HS-27A (cell line): ENCODE data around the gene GNA15.
"Not testable (repeated sequence)": the region's sequence is repeated elsewhere in the genome, so short reads cannot be mapped to it uniquely, and the experiment has no call there.

Experiments used
- DNase-seq: peaks from one replicate; pipeline ENCODE4 v3.0.0-alpha.2; 2012; ENCODE audit warnings: low read depth, missing footprints

Gene GNA15

DNA sequence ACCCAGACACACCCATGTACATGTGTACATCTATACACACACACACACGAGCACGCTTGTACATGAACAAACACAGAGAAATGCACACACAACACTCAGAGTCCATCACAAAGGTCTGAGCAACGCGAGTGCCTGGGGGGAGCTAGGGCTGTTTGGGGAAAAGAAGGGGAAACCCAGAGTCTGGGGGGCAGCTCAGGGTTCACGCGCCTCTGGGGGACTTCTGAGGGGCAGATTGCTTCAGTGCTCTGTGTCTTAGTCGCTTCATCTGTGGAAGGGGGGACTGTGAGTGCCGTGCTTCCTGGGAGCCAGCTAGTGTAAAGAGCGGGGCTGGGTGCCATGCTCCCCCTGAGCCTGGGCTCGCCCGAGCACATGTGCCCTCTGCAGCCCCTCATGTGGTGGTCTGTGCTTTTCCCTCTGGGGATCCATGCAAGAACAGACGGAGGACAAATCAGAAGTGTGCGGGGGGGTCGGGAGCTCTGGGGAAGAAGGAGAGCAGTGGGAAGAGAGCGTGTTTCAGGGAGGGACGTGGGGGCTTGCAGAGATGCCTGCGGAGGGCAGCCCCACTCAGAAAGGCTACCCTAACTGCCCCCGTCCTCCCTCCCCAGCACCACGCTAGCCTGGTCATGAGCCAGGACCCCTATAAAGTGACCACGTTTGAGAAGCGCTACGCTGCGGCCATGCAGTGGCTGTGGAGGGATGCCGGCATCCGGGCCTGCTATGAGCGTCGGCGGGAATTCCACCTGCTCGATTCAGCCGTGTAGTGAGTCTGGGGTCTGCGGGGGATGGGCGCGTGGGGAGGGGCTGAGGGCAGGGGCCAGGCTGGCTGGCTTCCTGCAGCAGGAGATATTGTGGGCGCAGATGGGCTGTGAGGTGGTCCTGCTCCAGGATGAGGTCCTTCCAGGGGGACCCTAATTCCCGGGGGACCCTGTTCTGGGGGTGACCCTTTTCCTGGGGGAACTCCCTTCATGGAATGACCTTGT lies 14.0 kb downstream of the GNA15 start:
- DNase-seq: no peak

DNA sequence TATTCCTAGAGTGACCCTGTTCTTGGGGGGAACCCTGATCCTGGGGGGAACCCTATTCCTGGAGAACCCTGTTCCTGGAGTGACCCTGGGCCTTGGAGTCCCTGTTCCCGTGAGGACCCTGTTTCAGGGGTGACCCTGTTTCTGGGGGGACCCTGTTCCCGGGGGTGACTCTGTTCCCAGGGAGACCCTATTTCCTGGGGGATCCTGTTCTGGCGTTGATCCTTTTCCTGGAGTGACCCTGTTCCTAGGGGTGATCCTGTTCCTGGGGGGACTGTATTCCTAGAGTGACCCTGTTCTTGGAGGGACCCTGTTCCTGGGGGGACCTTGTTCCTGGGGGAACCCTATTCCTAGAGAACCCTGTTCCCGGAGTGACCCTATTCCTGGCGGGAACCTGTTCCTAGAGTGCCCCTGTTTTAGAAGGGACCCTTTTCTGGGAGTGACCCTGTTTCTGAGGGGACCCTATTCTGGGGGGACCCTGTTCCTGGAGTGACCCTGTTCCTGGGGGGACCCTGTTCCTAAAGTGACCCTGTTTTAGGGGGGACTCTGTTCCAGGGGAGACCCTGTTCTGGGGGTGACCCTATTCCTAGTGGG lies 15.0 kb downstream of the GNA15 start:
- no peak for DNase-seq

DNA sequence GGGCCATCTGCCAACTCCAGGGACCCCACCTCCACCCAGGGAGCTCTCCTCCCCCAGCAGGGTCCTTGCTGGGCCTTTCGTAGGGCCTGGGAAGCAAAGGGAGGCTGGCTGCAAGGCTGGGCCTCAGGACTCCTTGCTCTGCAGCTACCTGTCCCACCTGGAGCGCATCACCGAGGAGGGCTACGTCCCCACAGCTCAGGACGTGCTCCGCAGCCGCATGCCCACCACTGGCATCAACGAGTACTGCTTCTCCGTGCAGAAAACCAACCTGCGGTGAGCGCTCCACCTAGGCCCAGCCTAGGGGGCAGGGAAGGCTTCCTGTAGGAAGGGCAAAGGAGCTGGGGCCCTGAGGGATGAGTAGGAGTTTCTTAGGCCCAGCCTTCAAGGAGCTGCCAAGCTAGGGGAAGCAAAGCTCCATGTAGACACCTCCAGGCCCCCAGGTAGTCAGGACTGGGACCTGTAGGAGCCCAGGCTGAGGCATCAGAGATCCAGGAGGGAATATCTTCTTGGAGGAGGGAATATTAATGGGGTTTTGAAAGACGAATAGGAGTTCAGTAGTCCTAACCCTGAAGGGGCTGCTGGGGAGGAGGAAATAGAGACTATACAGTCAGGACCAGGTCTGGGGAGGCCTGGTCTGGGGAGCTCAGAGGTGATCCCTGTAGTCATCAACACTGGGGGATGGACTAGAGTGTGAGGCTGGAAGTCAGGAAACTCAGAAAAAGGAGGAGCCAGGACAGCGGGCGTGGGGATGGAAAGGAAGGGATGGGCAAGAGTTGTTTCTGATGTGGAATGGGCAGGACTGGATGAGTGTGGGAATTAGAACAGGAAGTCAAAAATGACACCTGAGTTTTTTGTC lies 16.0 kb downstream of the GNA15 start:
- no peak for DNase-seq

DNA sequence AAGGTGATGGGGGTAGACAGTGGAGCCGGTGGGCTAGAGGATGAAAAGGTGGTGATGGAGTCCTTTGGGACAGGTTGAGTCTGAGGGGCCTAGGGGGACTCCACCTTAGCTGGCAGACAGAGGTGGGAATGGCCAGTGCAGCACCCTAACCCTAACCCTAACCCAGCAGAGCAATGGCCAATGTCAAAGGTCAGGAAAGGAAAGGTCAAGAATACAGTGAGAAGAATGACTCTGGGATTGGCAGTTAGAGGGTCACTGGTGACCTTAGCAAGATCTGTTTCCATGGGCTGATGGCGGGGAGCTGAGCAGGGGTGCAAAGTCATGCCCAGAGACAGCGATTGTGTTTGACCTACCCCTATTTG lies 16.6 kb downstream of the GNA15 start:
- DNase-seq: no peak

DNA sequence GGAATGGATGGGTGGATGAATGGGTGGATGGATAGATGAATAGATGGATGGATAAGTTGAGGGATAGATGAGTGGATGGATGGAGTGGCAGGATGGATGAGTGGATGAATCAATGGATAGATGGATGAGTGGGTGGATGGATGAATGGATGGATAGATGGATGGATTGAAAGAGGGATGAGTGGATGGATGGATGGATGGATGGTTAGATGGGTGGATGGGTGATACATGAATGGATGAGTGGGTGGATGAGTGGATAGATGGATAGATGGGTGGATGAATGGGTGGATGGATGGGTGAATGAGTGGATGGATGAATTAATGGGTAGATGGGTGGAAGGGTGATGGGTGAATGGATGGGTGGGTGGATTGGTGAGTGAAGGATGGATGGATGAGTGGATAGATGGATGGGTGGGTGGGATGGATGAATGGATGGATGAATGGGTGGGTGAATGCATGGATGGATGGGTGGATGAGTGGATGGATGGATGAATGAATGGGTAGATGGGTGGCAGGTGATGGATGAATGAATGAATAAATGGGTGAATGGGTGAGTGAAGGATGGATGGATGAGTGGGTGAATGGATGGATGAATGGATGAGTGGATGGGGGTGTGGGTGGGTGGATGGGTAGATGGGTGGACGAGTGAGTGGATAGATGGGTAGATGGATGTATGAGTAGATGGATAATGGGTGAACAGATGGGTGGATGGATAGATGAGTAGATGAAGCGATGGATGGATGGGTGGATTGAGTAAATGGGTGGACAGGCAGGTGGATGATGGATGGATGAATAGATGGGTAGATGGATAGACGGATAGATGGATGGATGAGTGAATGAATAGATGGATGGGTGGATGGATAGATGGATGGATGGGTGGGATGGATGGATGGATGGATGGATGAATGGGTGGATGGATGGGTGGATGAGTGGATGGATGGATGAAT lies 17.7 kb downstream of the GNA15 start:
- DNase-seq: no peak

DNA sequence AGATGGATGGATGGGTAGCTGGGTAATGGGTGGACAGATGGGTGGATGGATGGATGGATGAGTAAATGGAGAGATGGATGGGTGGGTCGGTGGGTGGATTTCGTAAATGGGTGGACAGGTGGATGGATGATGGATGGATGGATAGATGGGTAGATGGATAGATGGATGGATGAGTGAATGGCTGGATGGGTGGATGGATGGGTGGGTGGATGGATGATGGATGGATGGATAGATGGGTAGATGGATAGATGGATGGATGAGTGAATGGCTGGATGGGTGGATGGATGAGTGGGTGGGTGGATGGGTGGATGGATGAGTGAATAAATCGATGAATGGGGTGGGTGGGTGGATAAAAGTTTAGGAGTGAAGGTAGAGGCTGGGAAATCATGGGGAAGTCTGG lies 18.6 kb downstream of the GNA15 start:
- not testable (repeated sequence) for DNase-seq

DNA sequence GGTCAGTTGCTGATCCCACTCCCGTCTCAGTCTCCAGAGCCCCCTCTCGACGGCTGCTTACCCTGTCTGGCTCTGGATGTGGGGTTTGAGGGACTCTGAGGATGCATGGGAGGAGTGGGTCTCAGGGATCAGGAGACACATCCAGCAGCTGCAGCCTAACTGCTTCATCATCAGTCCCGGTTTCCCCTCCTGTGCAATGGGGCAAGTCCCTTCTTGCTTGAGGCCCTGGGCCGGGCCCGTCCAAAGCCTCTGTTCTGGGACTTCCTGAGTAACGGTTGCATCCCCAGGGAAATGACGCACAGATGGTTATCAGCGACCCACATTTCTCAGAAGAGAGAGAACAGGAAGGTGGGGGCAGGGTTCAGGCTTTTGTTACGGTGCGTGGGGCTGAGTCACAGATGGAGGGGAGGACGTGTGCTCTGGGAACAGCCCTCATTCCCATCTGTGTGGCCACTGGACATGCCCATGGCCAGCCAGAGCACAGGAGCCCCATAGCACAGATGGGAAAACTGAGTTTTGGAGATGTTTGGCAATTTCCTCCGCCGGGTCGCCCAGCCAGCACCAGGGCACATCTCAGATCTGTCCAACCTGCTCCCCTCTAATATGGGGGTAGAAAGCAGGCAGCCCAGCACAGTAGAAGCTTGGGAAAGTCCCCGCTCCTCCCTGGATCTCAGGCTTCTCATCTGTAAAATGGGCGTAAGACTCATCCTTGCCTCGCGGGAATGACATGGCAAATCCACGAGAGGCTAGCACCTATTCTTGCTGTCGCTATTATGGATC lies 19.3 kb downstream of the GNA15 start:
- peak; percentile 96 for DNase-seq

DNA sequence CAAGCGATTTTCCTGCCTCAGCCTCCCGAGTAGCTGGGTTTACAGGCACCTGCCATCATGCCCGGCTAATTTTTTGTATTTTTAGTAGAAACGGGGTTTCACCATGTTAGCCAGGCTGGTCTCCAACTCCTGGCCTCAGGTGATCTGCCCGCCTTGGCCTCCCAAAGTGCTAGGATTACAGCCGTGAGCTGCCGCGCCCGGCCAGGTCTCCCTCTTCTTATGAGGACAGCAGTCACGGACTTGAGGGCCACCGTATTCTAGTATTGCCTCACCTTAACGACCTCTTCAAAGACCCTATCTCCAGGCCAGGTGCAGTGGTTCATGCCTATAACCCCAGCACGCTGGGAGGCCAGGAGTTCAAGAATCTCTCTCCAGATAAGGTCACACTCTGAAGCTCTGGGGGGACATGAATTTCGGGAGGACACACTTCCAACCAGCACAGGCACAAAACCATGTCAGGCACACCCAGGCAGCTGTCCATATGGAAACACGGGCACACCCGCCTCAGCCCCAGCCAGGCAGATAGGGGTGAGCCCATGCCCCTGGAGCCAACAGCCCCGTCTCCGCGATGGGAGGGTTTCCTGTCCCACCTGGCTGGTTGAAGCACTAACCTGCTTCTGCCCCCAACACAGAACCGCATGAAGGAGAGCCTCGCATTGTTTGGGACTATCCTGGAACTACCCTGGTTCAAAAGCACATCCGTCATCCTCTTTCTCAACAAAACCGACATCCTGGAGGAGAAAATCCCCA lies 21.4 kb downstream of the GNA15 start:
- DNase-seq: no peak

DNA sequence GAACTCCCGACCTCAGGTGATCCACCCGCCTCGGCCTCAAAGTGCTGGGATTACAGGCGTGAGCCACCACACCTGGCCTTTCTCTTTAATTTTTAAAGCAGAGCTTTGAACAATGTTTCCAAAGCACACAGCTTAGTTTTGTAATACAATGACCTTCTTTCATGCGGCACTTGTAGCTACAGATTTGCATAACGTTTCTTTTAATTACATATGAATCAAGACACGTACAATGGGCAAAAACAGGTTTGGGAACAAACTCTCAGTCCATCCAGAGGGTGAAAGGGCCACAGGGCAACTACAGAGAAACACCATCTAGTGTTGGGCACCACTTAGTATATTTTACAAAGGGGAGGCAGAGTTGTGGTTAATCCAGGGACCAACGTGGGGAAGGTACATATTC lies 23.7 kb downstream of the GNA15 start:
- DNase-seq: no peak

DNA sequence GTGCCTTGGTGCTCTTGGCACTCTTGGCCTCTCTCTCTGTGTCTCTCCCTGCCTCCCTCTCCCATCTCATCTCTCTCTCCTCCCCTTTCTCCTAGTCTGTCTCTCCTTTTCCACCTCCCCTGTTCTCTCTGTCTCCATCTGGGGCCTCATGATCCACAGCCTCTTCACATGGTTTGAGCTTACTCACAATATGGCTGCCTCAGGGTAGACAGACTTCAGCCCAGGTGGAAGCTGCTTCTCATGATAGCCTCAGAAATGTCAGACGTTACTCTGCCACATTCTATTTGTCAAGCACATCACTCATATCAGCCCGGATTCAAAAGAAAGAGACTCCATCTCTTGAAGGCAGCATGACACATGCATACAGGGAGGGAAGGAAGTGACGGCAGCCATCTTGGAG lies 24.4 kb downstream of the GNA15 start:
- no peak for DNase-seq

DNA sequence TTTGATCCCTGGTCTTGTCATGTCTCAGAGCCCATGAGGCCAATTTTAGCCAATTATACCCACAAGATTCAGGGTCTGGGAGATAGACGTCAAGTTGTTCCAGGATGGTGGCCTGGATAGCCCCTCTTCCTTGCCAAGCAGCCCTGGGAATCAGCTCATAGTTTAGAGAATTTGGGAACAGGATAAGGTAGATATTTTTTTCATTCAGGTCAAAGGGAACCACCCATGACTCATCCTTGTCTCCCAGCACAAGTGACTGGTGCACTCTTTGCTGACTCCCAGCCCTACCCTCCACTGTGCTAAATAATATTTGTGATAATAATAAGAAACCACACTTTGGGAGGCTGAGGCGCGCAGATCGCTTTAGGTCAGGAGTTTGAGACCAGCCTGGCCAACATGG lies 25.6 kb downstream of the GNA15 start:
- DNase-seq: no peak

DNA sequence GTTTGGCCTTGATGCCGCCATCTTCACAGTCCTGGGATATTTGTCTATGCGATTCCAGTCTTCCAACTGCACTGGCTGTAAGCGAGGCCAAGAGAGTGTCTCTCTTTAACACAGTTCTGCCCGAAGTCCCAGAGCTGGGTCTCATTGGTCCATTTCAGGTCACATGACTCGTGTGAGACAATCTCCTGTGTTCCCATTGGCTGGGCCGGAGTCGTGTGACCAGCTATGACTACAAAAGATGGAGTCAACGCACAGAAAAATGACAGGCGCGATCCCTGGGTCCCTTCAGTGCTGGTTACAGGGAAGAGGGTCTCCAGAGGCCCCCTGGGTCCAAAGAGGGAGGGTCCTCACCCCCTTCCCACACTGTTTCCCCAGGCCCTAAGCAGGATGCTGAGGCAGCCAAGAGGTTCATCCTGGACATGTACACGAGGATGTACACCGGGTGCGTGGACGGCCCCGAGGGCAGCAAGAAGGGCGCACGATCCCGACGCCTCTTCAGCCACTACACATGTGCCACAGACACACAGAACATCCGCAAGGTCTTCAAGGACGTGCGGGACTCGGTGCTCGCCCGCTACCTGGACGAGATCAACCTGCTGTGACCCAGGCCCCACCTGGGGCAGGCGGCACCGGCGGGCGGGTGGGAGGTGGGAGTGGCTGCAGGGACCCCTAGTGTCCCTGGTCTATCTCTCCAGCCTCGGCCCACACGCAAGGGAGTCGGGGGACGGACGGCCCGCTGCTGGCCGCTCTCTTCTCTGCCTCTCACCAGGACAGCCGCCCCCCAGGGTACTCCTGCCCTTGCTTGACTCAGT lies 26.8 kb downstream of the GNA15 start:
- no peak for DNase-seq

DNA sequence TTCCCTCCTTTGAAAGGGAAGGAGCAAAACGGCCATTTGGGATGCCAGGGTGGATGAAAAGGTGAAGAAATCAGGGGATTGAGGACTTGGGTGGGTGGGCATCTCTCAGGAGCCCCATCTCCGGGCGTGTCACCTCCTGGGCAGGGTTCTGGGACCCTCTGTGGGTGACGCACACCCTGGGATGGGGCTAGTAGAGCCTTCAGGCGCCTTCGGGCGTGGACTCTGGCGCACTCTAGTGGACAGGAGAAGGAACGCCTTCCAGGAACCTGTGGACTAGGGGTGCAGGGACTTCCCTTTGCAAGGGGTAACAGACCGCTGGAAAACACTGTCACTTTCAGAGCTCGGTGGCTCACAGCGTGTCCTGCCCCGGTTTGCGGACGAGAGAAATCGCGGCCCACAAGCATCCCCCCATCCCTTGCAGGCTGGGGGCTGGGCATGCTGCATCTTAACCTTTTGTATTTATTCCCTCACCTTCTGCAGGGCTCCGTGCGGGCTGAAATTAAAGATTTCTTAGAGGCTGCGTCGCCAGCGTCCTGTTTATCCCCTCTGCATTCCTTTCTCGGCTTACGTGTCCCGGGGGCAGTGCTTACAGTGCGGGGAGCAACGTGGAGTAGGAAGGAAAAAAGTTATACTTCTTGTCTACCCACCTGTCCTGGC lies 27.5 kb downstream of the GNA15 start:
- no peak for DNase-seq

DNA sequence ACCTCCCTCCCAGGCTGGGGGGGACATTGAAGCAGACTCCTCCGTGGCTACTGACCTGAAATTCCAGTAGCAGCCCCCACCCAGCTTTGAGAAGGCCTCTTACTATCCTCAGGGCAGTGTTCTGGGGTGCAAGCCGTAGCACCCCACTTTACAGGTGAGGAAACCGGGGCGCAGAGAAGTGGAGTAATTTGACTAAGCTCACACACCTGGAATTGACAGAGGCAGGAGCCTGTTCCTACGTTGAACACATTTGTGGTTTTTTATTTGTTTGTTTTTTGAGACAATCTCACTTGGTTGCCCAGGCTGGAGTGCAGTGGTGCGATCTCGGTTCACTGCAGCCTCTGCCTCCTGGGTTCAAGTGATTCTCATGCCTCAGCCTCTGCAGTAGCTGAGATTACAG lies 28.1 kb downstream of the GNA15 start:
- DNase-seq: no peak

DNA sequence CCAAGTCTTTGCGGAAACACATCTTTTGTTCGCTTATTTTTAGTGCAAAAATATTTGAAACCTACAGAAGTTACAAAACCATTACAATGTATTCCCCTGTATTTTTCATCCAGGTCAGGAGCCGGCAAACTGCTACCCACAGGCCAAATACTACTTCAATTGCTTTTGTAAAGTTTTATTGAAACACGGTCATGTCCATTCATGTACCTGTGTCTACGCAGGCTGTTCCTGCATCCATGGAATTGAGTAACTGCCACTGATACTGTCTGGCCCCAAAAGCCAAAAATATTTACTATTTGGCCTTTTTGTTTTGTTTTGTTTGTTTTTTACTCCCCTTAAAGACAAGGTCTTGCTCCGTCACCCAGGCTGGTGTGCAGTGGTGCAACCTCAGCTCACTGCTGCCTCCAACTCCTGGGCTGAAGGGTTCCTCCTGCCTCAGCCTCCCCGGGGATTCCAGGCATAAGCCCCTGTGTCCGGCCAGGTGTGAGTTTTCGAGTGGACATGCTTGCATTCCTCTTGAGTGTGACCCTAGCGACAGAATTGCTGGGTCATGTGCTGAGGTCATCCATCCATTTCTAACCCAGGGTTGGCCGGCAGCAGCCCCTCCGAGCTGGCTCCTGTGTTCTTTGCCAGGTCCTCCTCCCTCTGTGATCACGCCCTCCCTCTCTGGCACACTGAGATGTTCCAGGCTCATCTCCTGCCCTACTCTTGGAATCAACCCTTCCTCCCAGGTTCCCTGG lies 31.9 kb downstream of the GNA15 start:
- no peak for DNase-seq

DNA sequence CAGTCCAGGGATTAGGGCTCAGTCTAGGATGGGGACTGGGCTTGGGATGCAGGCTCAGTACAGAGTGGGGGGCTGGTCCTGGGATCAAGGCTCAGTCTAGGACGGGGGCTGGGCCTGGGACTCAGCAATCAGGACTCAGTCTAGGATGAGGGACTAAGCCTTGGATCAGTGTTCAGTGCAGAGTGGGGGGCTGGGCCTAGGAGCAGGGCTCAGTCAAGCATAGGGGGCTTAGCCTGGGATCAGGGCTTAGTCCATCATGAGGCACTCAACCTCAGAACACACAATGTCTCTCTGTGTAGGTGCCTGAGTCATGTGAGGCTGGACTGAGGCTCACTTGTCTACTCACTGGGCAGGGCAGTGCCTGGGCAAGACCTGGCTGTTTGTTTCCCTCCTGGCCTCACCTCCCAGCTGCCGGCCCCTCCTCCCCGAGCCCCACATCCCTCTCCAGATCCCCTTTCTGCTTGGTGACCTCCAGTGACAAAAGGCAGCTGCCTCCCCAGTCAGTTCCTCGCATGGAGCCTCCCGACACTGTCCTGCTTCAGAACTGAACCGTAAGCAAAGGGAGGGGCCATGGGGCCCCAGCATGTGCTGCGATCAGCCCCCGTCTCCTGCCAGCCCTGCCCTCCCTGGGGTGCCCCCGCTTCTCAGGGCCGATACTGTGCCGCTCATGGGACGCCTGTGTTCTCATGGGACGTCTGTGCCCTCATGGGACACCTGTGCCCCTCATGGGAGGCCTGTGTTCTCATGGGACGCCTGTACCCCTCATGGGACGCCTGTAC lies 36.2 kb downstream of the GNA15 start:
- DNase-seq: no peak

DNA sequence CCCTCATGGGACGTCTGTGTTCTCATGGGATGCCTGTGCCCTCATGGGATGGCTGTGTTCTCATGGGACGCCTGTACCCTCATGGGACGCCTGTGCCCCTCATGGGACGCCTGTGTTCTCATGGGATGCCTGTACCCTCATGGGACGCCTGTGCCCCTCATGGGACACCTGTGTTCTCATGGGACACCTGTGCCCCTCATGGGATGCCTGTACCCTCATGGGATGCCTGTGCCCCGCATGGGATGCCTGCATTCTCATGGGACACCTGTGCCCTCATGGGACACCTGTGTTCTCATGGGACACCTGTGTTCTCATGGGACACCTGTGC lies 36.8 kb downstream of the GNA15 start:
- DNase-seq: not testable (repeated sequence)
